ENCODE data around the gene TBRG1.
"Not testable (repeated sequence)": the region's sequence is repeated elsewhere in the genome, so short reads cannot be mapped to it uniquely, and the experiment has no call there.

TBRG1 gene

GRCh38 chr11:124622531-124623451, at the start of gene TBRG1:
Gene TBRG1, plus strand, starts transcription at chr11:124622864. Its CDS starts 220 bp downstream, at chr11:124623084.
- peak; percentile 79 for DNase-seq

GRCh38 chr11:124577716-124578427, 44.8 kb upstream of the TBRG1 start:
- no peak for DNase-seq

- DNase-seq, result no peak
Observed at GRCh38 chr11:124578761-124579160, 43.9 kb upstream of the TBRG1 start.

- DNase-seq, result no peak
Observed at GRCh38 chr11:124581817-124582216, 40.8 kb upstream of the TBRG1 start.

- no peak for DNase-seq
Observed at GRCh38 chr11:124582565-124582964, 40.1 kb upstream of the TBRG1 start.

GRCh38 chr11:124583781-124584180, 38.9 kb upstream of the TBRG1 start:
- DNase-seq, result no peak

GRCh38 chr11:124584681-124585372, 37.8 kb upstream of the TBRG1 start:
- DNase-seq, result no peak

GRCh38 chr11:124586238-124586860, 36.3 kb upstream of the TBRG1 start:
- peak; percentile 26 for DNase-seq

GRCh38 chr11:124591430-124591829, 31.2 kb upstream of the TBRG1 start:
- DNase-seq, result no peak

- no peak for DNase-seq
Observed at GRCh38 chr11:124592627-124593026, 30.0 kb upstream of the TBRG1 start.

GRCh38 chr11:124595302-124595701, 27.4 kb upstream of the TBRG1 start:
- DNase-seq, result no peak

GRCh38 chr11:124597626-124598025, 25.0 kb upstream of the TBRG1 start:
- DNase-seq, result no peak

GRCh38 chr11:124600621-124601320, 21.9 kb upstream of the TBRG1 start:
- no peak for DNase-seq

- no peak for DNase-seq
Observed at GRCh38 chr11:124602193-124602592, 20.5 kb upstream of the TBRG1 start.

GRCh38 chr11:124602723-124603122, 19.9 kb upstream of the TBRG1 start:
- not testable (repeated sequence) for DNase-seq

GRCh38 chr11:124605719-124606118, 16.9 kb upstream of the TBRG1 start:
- DNase-seq, result no peak

GRCh38 chr11:124608147-124608546, 14.5 kb upstream of the TBRG1 start:
- no peak for DNase-seq

- DNase-seq, result no peak
Observed at GRCh38 chr11:124610295-124610694, 12.4 kb upstream of the TBRG1 start.

GRCh38 chr11:124611064-124611463, 11.6 kb upstream of the TBRG1 start, which contains the start of gene PANX3:
Gene PANX3, plus strand, starts transcription at chr11:124611428. Its CDS starts 129 bp downstream, at chr11:124611557.
- no peak for DNase-seq

GRCh38 chr11:124612045-124612444, 10.6 kb upstream of the TBRG1 start:
- no peak for DNase-seq

- DNase-seq, result no peak
Observed at GRCh38 chr11:124612567-124613246, 10.0 kb upstream of the TBRG1 start.

- no peak for DNase-seq
Observed at GRCh38 chr11:124618863-124619262, 3.8 kb upstream of the TBRG1 start.
